Suprapubic skin (tissue), 4 donors: ENCODE data around the gene FILIP1L.

ENCODE experiments used
- CTCF ChIP-seq, 2 donors: fragments of 200-600 bp in 1 of 2; fragments of 450-650 bp in 1 of 2; sonication (generic) in 1 of 2; IDR thresholded peaks; one replicate each; pipeline ENCODE4 v1.5.1; 2016 to 2019; ENCODE audit warnings: antibody characterized with exemption in 2 of 2, mild to moderate bottlenecking in 1 of 2, moderate library complexity in 1 of 2
- POLR2A ChIP-seq, 2 donors: fragments of 450-650 bp; IDR thresholded peaks; one replicate each; pipeline ENCODE4 v1.6.1; 2017; ENCODE audit warnings: antibody characterized with exemption in 2 of 2, mild to moderate bottlenecking in 2 of 2, moderate library complexity in 2 of 2
- POLR2AphosphoS5 ChIP-seq, 3 donors: sonication (generic); formaldehyde crosslinking; IDR thresholded peaks; one replicate each; pipeline ENCODE4 v1.6.1; 2017; ENCODE audit warnings: antibody characterized with exemption in 3 of 3

- TF ChIP-seq POLR2AphosphoS5 (IDR thresholded peaks at IDR 0.05) (no peak), POLR2A (IDR thresholded peaks at IDR 0.05) (no peak), CTCF (IDR thresholded peaks at IDR 0.05) (no peak)
Measured at GRCh38 chr3:99990179-99990578, 124.1 kb downstream of the FILIP1L start.
